ENCODE measurements around the gene FGGY. TPM values are rescaled to one million over a fixed set of nuclear protein-coding genes. Genes with fewer than 3 reads are reported as not detected.

FGGY gene
- total RNA-seq, 1 donor from 2014 or later = 32.5 TPM

GRCh38 chr1:59413327-59413720 is 116.4 kb downstream of the FGGY start:
- H3K4me3 Mint-ChIP-seq = no peak overlapping the region
- H3K27me3 Mint-ChIP-seq (ENCODE audit: insufficient read depth, low read depth) = no peaks in the 10 kb centered on the region
- H3K4me2 ChIP-seq = no peak overlapping the region
- TF ChIP-seq EZH2phosphoT487 (IDR thresholded peaks at IDR 0.05) (no peak), EZH2 (IDR thresholded peaks at IDR 0.05) (no peak)
- TF ChIP-seq, protein P1, sequence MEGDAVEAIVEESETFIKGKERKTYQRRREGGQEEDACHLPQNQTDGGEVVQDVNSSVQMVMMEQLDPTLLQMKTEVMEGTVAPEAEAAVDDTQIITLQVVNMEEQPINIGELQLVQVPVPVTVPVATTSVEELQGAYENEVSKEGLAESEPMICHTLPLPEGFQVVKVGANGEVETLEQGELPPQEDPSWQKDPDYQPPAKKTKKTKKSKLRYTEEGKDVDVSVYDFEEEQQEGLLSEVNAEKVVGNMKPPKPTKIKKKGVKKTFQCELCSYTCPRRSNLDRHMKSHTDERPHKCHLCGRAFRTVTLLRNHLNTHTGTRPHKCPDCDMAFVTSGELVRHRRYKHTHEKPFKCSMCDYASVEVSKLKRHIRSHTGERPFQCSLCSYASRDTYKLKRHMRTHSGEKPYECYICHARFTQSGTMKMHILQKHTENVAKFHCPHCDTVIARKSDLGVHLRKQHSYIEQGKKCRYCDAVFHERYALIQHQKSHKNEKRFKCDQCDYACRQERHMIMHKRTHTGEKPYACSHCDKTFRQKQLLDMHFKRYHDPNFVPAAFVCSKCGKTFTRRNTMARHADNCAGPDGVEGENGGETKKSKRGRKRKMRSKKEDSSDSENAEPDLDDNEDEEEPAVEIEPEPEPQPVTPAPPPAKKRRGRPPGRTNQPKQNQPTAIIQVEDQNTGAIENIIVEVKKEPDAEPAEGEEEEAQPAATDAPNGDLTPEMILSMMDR (IDR thresholded peaks at IDR 0.05) = no peak
- no peaks in the 10 kb centered on the region for H3F3A ChIP-seq (ENCODE audit: low read depth)
- H3K4me1 Mint-ChIP-seq = peaks cover 25% of the 10 kb centered on the region
- no peak overlapping the region for H3K27ac Mint-ChIP-seq
- no peak overlapping the region for H3K4me3 ChIP-seq
- no peak overlapping the region for H3K27ac ChIP-seq
- no peaks in the 10 kb centered on the region for H3K9me3 Mint-ChIP-seq
- H3K36me3 Mint-ChIP-seq = no peaks in the 10 kb centered on the region
- no peaks in the 10 kb centered on the region for H3K9me3 ChIP-seq (ENCODE audit: low read depth)
- H3K79me2 ChIP-seq (ENCODE audit: low read depth) = no peaks in the 10 kb centered on the region
- no peak overlapping the region for H3K9ac ChIP-seq
- H3K36me3 ChIP-seq = no peaks in the 10 kb centered on the region
- H2AFZ ChIP-seq (replicated peaks) = no peak overlapping the region
- no peaks in the 10 kb centered on the region for H3K4me1 ChIP-seq
- H3K27me3 ChIP-seq = no peaks in the 10 kb centered on the region
- no peaks in the 10 kb centered on the region for H4K20me1 ChIP-seq (ENCODE audit: low read depth)
- DNase-seq (ENCODE audit: low spot score) = no peak

DNA sequence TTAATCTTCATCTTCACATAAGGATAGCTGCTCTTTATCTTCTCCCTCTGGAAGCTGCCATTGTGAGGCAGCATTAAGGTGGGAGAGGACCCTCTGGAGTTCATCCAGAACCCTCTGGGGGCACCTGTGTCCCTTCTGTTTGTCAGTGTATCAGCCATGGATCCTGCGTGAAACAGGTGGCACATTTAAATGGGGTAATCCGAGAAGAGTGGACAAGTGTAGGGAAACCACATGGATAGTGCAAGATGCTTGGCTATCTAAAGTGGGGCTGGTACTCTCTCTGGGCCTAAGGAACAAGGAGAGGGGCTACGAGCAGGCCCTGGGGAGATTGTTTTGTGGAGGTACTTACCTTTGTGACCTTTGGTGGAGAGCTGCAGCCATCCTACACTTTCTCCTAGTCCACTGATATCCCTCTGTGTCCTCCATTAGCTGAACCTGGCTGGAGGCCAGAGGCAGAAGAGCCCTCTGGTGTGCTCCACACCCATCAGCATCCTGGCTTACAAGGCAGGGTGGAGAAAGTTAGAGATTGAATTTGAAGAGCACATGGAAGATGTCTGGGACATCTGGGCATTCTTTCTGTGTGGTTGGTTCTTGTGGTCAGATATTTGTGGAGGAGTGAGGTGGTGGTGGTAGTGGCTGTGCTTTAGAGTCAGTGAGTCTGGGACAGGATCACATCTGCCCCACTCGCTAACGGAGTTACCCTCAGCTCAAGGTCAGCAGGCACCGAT is 117.7 kb downstream of the FGGY start:
- no peaks in the 10 kb centered on the region for H3F3A ChIP-seq (ENCODE audit: low read depth)
- no peaks in the 10 kb centered on the region for H3K9me3 ChIP-seq (ENCODE audit: low read depth)
- no peak overlapping the region for H3K4me2 ChIP-seq
- H3K27me3 Mint-ChIP-seq (ENCODE audit: insufficient read depth, low read depth) = no peaks in the 10 kb centered on the region
- H3K27ac ChIP-seq = no peak overlapping the region
- no peaks in the 10 kb centered on the region for H3K4me1 ChIP-seq
- H3K36me3 Mint-ChIP-seq = no peaks in the 10 kb centered on the region
- H3K4me3 Mint-ChIP-seq = no peak overlapping the region
- no peak overlapping the region for H3K4me3 ChIP-seq
- no peak overlapping the region for H3K9ac ChIP-seq
- DNase-seq (ENCODE audit: low spot score) = no peak
- no peaks in the 10 kb centered on the region for H3K79me2 ChIP-seq (ENCODE audit: low read depth)
- H4K20me1 ChIP-seq (ENCODE audit: low read depth) = no peaks in the 10 kb centered on the region
- H3K27ac Mint-ChIP-seq = no peak overlapping the region
- H3K27me3 ChIP-seq = no peaks in the 10 kb centered on the region
- peaks cover 18% of the 10 kb centered on the region for H3K4me1 Mint-ChIP-seq
- no peaks in the 10 kb centered on the region for H3K9me3 Mint-ChIP-seq
- no peaks in the 10 kb centered on the region for H3K36me3 ChIP-seq
- TF ChIP-seq, protein P1 (IDR thresholded peaks at IDR 0.05) = no peak
- TF ChIP-seq EZH2 (IDR thresholded peaks at IDR 0.05) (no peak), EZH2phosphoT487 (IDR thresholded peaks at IDR 0.05) (no peak)
- no peak overlapping the region for H2AFZ ChIP-seq (replicated peaks)

- Histone ChIP-seq H2AFZ (replicated peaks) (no peak overlapping the region), H3K27ac (no peak overlapping the region), H3K9ac (no peak overlapping the region), H3K4me1 (no peaks in the 10 kb centered on the region), H3F3A (ENCODE audit: low read depth) (no peaks in the 10 kb centered on the region), H3K4me3 (no peak overlapping the region), H3K27me3 (no peaks in the 10 kb centered on the region), H3K36me3 (no peaks in the 10 kb centered on the region), H3K4me2 (no peak overlapping the region), H3K9me3 (ENCODE audit: low read depth) (no peaks in the 10 kb centered on the region), H4K20me1 (ENCODE audit: low read depth) (no peaks in the 10 kb centered on the region), H3K79me2 (ENCODE audit: low read depth) (no peaks in the 10 kb centered on the region)
- H3K4me1 Mint-ChIP-seq = peaks cover 19% of the 10 kb centered on the region
- H3K4me3 Mint-ChIP-seq = no peak overlapping the region
- no peak for DNase-seq (ENCODE audit: low spot score)
- TF ChIP-seq EZH2phosphoT487 (IDR thresholded peaks at IDR 0.05) = no peak
- TF ChIP-seq, protein P1 (IDR thresholded peaks at IDR 0.05) = no peak
- TF ChIP-seq EZH2 (IDR thresholded peaks at IDR 0.05) = no peak
- no peaks in the 10 kb centered on the region for H3K27me3 Mint-ChIP-seq (ENCODE audit: insufficient read depth, low read depth)
- no peak overlapping the region for H3K27ac Mint-ChIP-seq
- no peaks in the 10 kb centered on the region for H3K36me3 Mint-ChIP-seq
- H3K9me3 Mint-ChIP-seq = no peaks in the 10 kb centered on the region
These were observed 118.5 kb downstream of the FGGY start for GRCh38 chr1:59415286-59415850.

All from neural progenitor cell (in vitro differentiated cells).